ENCODE results near the gene MYO7B.

DNA sequence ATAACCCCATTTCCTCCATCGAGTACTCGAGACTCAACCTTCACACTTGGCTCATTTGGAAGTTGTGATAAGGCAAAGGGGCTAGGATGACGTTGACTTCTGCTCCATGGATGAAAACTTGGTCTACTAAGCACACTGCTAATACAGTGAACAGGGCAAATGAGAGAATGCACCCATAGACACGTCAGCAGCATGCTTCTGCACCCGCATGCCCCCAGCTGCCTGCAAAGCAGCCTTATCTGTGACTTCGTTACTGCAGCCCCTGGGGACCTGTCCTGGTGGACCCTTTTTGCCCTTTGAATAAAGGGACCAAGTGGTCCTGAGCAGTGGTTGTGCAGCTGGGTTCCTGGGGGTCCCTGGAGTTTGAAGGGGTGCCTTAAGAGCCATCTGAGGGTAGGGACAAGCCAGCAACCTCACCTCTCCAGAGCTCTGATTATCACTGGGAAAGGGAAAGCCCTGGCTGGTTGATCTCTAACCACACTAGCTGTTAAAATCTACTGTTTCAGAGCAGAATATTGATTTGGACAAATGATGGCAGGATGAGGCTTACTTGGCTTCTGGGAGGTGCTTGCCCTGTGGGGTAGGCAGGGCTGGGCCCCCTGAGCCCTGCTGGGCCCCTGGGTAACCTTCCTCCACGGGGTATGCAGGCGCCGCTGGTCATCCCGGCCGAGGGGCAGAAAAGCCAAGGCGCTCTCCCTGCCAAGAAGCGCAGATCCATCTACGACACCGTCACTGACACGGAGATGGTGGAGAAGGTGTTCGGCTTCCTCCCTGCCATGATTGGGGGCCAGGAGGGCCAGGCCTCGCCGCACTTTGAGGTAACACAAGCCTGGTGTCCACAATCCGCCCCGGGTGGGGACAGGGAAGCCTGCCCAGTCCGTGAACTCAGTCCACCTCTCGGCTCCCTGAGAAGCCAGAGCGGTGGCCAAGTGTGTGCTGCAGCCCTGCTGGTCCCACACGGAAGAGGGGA, 72.9 kb downstream of the MYO7B start:
- TF ChIP-seq, protein P1, sequence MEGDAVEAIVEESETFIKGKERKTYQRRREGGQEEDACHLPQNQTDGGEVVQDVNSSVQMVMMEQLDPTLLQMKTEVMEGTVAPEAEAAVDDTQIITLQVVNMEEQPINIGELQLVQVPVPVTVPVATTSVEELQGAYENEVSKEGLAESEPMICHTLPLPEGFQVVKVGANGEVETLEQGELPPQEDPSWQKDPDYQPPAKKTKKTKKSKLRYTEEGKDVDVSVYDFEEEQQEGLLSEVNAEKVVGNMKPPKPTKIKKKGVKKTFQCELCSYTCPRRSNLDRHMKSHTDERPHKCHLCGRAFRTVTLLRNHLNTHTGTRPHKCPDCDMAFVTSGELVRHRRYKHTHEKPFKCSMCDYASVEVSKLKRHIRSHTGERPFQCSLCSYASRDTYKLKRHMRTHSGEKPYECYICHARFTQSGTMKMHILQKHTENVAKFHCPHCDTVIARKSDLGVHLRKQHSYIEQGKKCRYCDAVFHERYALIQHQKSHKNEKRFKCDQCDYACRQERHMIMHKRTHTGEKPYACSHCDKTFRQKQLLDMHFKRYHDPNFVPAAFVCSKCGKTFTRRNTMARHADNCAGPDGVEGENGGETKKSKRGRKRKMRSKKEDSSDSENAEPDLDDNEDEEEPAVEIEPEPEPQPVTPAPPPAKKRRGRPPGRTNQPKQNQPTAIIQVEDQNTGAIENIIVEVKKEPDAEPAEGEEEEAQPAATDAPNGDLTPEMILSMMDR (IDR thresholded peaks at IDR 0.05; ENCODE audit: low read length) = no peak
- no peak for TF ChIP-seq EZH2 (IDR thresholded peaks at IDR 0.05; ENCODE audit: borderline replicate concordance, low read length)

All from OCI-LY1 (cell line).